ENCODE results near the gene ADPRHL1.

GRCh38 chr13:113355621-113356020, 97.7 kb downstream of the ADPRHL1 start:
- TF ChIP-seq CTCF (conservative IDR thresholded peaks at IDR 0.05; ENCODE audit: low read depth, low read length) (no peak), EZH2 (IDR thresholded peaks at IDR 0.05; ENCODE audit: borderline replicate concordance, low read depth, low read length, poor library complexity, severe bottlenecking) (no peak)
